AG08395 (cell line): ENCODE results near the gene LDB1.

Source experiments
- DNase-seq: peaks from one replicate; pipeline ENCODE4 v3.0.0; 2012; ENCODE audit warnings: mixed read lengths, low spot score

LDB1 gene

GRCh38 chr10:102059987-102060386, 60.2 kb downstream of the LDB1 start:
- no peak for DNase-seq
